GM21515 (cell line): ENCODE results near the gene NECAB3.
"Not testable (repeated sequence)": the region's sequence is repeated elsewhere in the genome, so short reads cannot be mapped to it uniquely, and the experiment has no call there.

Experiments
- ATAC-seq: cut with Tn5 transposase; IDR thresholded peaks from one replicate; pipeline ENCODE4 v1.9.1; 2021; ENCODE audit not compliant: unreplicated experiment

NECAB3 gene

GRCh38 chr20:33651562-33652048, 22.6 kb downstream of the NECAB3 start:
- no peak for ATAC-seq

GRCh38 chr20:33650753-33651561, 23.3 kb downstream of the NECAB3 start:
- ATAC-seq = no peak

GRCh38 chr20:33650111-33650752, 24.0 kb downstream of the NECAB3 start:
- no peak for ATAC-seq

GRCh38 chr20:33649201-33649681, 25.0 kb downstream of the NECAB3 start:
- ATAC-seq = no peak

GRCh38 chr20:33648396-33649004, 25.7 kb downstream of the NECAB3 start:
- ATAC-seq = no peak

GRCh38 chr20:33647603-33648395, 26.4 kb downstream of the NECAB3 start:
- ATAC-seq = no peak

- ATAC-seq = not testable (repeated sequence)
Observed at GRCh38 chr20:33646959-33647602, 27.1 kb downstream of the NECAB3 start.

GRCh38 chr20:33646191-33646590, 28.0 kb downstream of the NECAB3 start:
- ATAC-seq = no peak

- ATAC-seq = no peak
Observed at GRCh38 chr20:33645396-33645795, 28.8 kb downstream of the NECAB3 start.

GRCh38 chr20:33645072-33645358, 29.2 kb downstream of the NECAB3 start:
- ATAC-seq = no peak

- ATAC-seq = no peak
Observed at GRCh38 chr20:33644313-33645071, 29.7 kb downstream of the NECAB3 start.

- ATAC-seq = no peak
Observed at GRCh38 chr20:33640287-33640686, 33.9 kb downstream of the NECAB3 start.

- ATAC-seq = no peak
Observed at GRCh38 chr20:33636776-33637175, 37.5 kb downstream of the NECAB3 start.

GRCh38 chr20:33635341-33635740, 38.9 kb downstream of the NECAB3 start:
- ATAC-seq = no peak

GRCh38 chr20:33631910-33632309, 42.3 kb downstream of the NECAB3 start:
- not testable (repeated sequence) for ATAC-seq

GRCh38 chr20:33630507-33630906, 43.7 kb downstream of the NECAB3 start:
- no peak for ATAC-seq

GRCh38 chr20:33629979-33630378, 44.2 kb downstream of the NECAB3 start:
- no peak for ATAC-seq

GRCh38 chr20:33629533-33629932, 44.7 kb downstream of the NECAB3 start:
- no peak for ATAC-seq

GRCh38 chr20:33627577-33628216, 46.5 kb downstream of the NECAB3 start:
- no peak for ATAC-seq
